GM12878 (cell line): ENCODE results near the gene PTPRN2.

Source experiments
- CEBPB ChIP-seq, 2 experiments: fragments of 150-350 bp in 1 of 2; IDR thresholded peaks; 2 replicates each; pipeline ENCODE4 v1.6.1; 2012 to 2014; ENCODE audit warnings: low read depth in 2 of 2, low read length in 2 of 2, borderline replicate concordance in 1 of 2, inconsistent platforms in 1 of 2
- CTCF ChIP-seq, 3 experiments: IDR thresholded peaks in 2 of 3; conservative IDR thresholded peaks in 1 of 3; 2 replicates each; pipeline ENCODE4 v1.5.1; 2011; ENCODE audit warnings: low read depth in 3 of 3, low read length in 3 of 3, mild to moderate bottlenecking in 3 of 3, control low read depth in 2 of 3, moderate library complexity in 2 of 3, inconsistent platforms in 1 of 3, mixed read lengths in 1 of 3; ENCODE audit not compliant: control insufficient read depth in 2 of 3, insufficient read depth in 1 of 3; ENCODE audit errors: extremely low read depth in 1 of 3
- E2F8 ChIP-seq: fragments of 450-650 bp; IDR thresholded peaks from 2 replicates; pipeline ENCODE4 v1.6.1; 2018; ENCODE audit warnings: mild to moderate bottlenecking, low read depth, moderate library complexity; ENCODE audit not compliant: partially characterized antibody
- POLR2A ChIP-seq: IDR thresholded peaks from 2 replicates; pipeline ENCODE4 v1.6.1; 2011; ENCODE audit warnings: low read depth, mild to moderate bottlenecking, low read length
- RAD21 ChIP-seq: IDR thresholded peaks from 2 replicates; pipeline ENCODE4 v1.6.1; 2011; ENCODE audit warnings: mild to moderate bottlenecking, low read depth, low read length, moderate library complexity; ENCODE audit not compliant: insufficient read depth
- RCOR1 ChIP-seq: conservative IDR thresholded peaks from 2 replicates; pipeline ENCODE4 v1.6.1; 2012; ENCODE audit warnings: low read depth, low read length, improper control_type of control experiment
- TARDBP ChIP-seq: IDR thresholded peaks from 2 replicates; pipeline ENCODE4 v1.6.1; 2016; ENCODE audit warnings: borderline replicate concordance
- ZNF207 ChIP-seq: fragments of 450-650 bp; IDR thresholded peaks from 2 replicates; pipeline ENCODE4 v1.6.1; 2014; ENCODE audit warnings: antibody characterized with exemption, mild to moderate bottlenecking, borderline replicate concordance

GRCh38 chr7:157839226-157839625 lies 748.4 kb downstream of the PTPRN2 start:
- no peak for TF ChIP-seq RCOR1
- TF ChIP-seq CEBPB (IDR thresholded peaks at IDR 0.05; ENCODE audit: borderline replicate concordance in 1 of 2, low read depth in 2 of 2, low read length in 2 of 2), result no peak
- no peak for TF ChIP-seq CTCF (IDR thresholded peaks at IDR 0.05 in 2 of 3, conservative IDR thresholded peaks at IDR 0.05 in 1 of 3; ENCODE audit: control insufficient read depth in 2 of 3, extremely low read depth in 1 of 3, insufficient read depth in 1 of 3, low read depth in 3 of 3, low read length in 3 of 3)
- TF ChIP-seq RAD21, result no peak
- no peak for TF ChIP-seq E2F8
- TF ChIP-seq POLR2A, result no peak
- TF ChIP-seq TARDBP, result no peak
- no peak for TF ChIP-seq ZNF207
